ENCODE results near the gene AGPAT4. TPM values are rescaled to one million over a fixed set of nuclear protein-coding genes. Genes with fewer than 3 reads are reported as not detected.

The AGPAT4 gene
- total RNA-seq, 1 experiment from 2014 or later, result 22.0 TPM

DNA sequence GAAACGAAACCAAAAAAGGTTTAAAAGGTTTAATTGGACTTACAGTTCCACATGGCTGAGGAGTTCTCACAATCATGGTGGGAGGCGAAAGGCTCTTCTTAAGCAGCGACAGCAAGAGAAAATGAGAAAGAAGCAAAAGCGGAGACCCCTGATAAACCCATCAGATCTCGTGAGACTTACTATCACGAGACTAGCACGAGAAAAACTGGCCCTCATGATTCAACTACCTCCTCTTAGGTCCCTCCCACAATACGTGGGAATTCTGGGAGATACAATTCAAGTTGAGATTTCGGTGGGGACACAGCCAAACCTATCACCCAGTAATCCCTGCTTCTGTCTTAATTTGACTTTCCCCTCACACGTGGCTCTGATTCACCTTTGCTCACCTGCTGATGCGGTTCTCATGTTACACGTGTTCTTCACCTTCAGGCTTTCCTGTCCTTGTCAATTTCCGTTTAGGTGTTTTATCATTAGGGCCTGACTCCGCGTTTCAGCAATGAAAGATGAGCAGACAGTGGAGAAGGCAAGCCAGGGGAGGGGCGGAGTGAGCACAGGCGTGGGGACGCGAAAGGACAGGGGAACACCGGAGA lies 57.1 kb downstream of the AGPAT4 start:
- Mint-ChIP-seq H3K36me3 (ENCODE audit: insufficient read depth in 1 of 3, low read depth in 3 of 3) (peaks cover 69 to 84% (median 80%) of the 10 kb centered on the region in 3 experiments), H3K4me1 (no peaks in the 10 kb centered on the region), H3K9me3 (peaks cover 40 to 55% of the 10 kb centered on the region in 2 experiments), H3K27ac (no peak overlapping the region), H3K4me3 (no peak overlapping the region), H3K27me3 (ENCODE audit: low read depth) (no peaks in the 10 kb centered on the region)
- TF ChIP-seq, protein P1, sequence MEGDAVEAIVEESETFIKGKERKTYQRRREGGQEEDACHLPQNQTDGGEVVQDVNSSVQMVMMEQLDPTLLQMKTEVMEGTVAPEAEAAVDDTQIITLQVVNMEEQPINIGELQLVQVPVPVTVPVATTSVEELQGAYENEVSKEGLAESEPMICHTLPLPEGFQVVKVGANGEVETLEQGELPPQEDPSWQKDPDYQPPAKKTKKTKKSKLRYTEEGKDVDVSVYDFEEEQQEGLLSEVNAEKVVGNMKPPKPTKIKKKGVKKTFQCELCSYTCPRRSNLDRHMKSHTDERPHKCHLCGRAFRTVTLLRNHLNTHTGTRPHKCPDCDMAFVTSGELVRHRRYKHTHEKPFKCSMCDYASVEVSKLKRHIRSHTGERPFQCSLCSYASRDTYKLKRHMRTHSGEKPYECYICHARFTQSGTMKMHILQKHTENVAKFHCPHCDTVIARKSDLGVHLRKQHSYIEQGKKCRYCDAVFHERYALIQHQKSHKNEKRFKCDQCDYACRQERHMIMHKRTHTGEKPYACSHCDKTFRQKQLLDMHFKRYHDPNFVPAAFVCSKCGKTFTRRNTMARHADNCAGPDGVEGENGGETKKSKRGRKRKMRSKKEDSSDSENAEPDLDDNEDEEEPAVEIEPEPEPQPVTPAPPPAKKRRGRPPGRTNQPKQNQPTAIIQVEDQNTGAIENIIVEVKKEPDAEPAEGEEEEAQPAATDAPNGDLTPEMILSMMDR (conservative IDR thresholded peaks at IDR 0.05), result no peak
- no peaks in the 10 kb centered on the region for H4K20me1 ChIP-seq (ENCODE audit: control insufficient read depth, insufficient read depth, insufficient read length)
- H4K5ac ChIP-seq (ENCODE audit: insufficient read length, low read depth, low read length), result no peak overlapping the region
- no peaks in the 10 kb centered on the region for H3K79me2 ChIP-seq (ENCODE audit: insufficient read depth, low read length)
- WGBS (ENCODE audit: extremely low coverage, insufficient read length, low lambda C conversion rate), result no CpG with 5 or more reads among the region's 20 CpGs
- H3K27ac ChIP-seq (ENCODE audit: insufficient read length, low read depth, low read length), result no peak overlapping the region
- H4K91ac ChIP-seq (ENCODE audit: insufficient read length, low read depth, low read length), result no peak overlapping the region
- H4K8ac ChIP-seq (replicated peaks; ENCODE audit: insufficient read length, low read depth, low read length), result no peak overlapping the region
- no peak overlapping the region for H3T11ph ChIP-seq (ENCODE audit: low read length)
- no peak overlapping the region for H2AK5ac ChIP-seq (ENCODE audit: insufficient read length, low read length)
- H2BK5ac ChIP-seq (ENCODE audit: insufficient read length, low read length), result no peak overlapping the region
- no peak overlapping the region for H3K56ac ChIP-seq (ENCODE audit: insufficient read length, low read depth, low read length)
- no peaks in the 10 kb centered on the region for H3K9me3 ChIP-seq (ENCODE audit: control insufficient read depth, low read depth, low read length)
- no peak overlapping the region for H3K4ac ChIP-seq (ENCODE audit: low read depth, low read length)
- no peak overlapping the region for H3K23ac ChIP-seq (ENCODE audit: insufficient read length, low read depth, low read length)
- H3K27me3 ChIP-seq (ENCODE audit: insufficient read depth, low read length), result no peaks in the 10 kb centered on the region
- no peaks in the 10 kb centered on the region for H3K23me2 ChIP-seq (ENCODE audit: insufficient read length, low read depth, low read length, poor library complexity, severe bottlenecking)
- no peak overlapping the region for H2BK20ac ChIP-seq (ENCODE audit: low read depth, low read length, poor library complexity, severe bottlenecking)
- no peak overlapping the region for H3K4me2 ChIP-seq (ENCODE audit: insufficient read depth, insufficient read length, low read length)
- H3K14ac ChIP-seq (ENCODE audit: insufficient read depth, low read length), result no peak overlapping the region
- no peaks in the 10 kb centered on the region for H3K4me1 ChIP-seq (ENCODE audit: insufficient read depth, low read length)
- H2AFZ ChIP-seq (ENCODE audit: low read length), result no peak overlapping the region
- H3K79me1 ChIP-seq (ENCODE audit: insufficient read depth, low read depth, low read length, poor library complexity, severe bottlenecking), result no peaks in the 10 kb centered on the region
- H2BK12ac ChIP-seq (ENCODE audit: insufficient read length, low read depth, low read length), result no peak overlapping the region
- no peak overlapping the region for H2BK15ac ChIP-seq (ENCODE audit: low read depth, low read length)
- no peak overlapping the region for H3K18ac ChIP-seq (ENCODE audit: insufficient read length, low read depth, low read length)
- H3K9ac ChIP-seq (ENCODE audit: extremely low read depth, insufficient read length, low read length), result no peak overlapping the region
- no peak overlapping the region for H2BK120ac ChIP-seq (ENCODE audit: low read depth, low read length, poor library complexity, severe bottlenecking)
- DNase-seq, result no peak
